Adrenal gland (tissue), 5 donors: ENCODE measurements around the gene SYT2.

Source experiments
- CTCF ChIP-seq, 6 experiments: fragments of 450-650 bp in 4 of 6; fragments of 200-600 bp in 2 of 6; sonication (generic) in 1 of 6; IDR thresholded peaks; 1 replicate in 5 of 6; 2 replicates in 1 of 6; pipeline versions ENCODE4 v1.5.1 to v1.8.0; 2016 to 2021; ENCODE audit warnings: antibody characterized with exemption in 6 of 6, mild to moderate bottlenecking in 2 of 6, moderate library complexity in 1 of 6
- POLR2A ChIP-seq, 2 donors: fragments of 450-650 bp; IDR thresholded peaks; one replicate each; pipeline ENCODE4 v1.6.1; 2017; ENCODE audit warnings: antibody characterized with exemption in 2 of 2, mild to moderate bottlenecking in 2 of 2, moderate library complexity in 1 of 2
- donor health status: DM: no; HTN: no; CAD: no.

- no peak for TF ChIP-seq CTCF (IDR thresholded peaks at IDR 0.05)
- no peak for TF ChIP-seq POLR2A (IDR thresholded peaks at IDR 0.05)
These were observed 48.2 kb downstream of the SYT2 start for GRCh38 chr1:202662081-202662480.
